Measurements from ENCODE around the gene PARP15. TPM values are rescaled to one million over a fixed set of nuclear protein-coding genes. Genes with fewer than 3 reads are reported as not detected.

Gene PARP15
- total RNA-seq, 1 experiment from 2014 or later: 0.15 TPM

DNA sequence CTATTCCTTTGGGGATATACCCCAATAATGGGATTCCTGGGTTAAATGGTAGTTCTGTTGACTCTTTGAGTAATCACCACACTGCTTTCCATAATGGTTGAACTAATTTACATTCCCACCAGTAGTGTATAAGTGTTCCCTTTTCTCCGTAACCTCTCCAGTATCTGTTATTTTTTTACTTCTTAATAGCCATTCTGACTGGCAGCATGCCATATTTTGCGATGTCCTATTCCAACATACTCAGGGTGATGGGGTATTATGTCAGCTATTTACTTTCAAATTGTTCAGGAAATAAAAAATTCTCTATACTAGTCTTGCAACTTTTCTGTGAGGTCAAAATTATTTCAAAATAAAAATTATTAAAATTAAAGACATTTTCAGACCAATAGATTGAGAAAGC lies 94.1 kb downstream of the PARP15 start (continued):
- no peak for TF ChIP-seq ZNF263 (CRISPR knock-in tag; IDR thresholded peaks at IDR 0.05; ENCODE audit: low read depth)

DNA sequence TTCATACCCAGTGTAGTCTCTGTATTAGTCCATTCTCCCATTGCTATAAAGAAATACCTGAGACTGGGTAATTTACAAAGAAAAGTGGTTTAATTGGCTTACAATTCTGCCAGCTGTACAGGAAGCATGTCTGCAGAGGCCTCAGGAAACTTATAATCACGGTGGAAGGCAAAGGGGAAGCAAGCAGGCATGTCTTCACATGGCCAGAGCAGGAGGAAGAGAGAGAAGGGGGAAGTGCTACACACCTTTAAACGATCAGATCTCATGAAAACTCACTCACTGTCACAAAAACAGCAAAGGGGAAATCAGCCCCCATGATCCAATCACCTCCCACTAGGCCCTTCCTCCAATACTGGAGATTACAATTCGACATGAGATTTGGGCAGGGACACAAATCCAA lies 96.9 kb downstream of the PARP15 start:
- ChIA-PET POLR2A (no interaction called here), CTCF (no interaction called here)
- no peak for DNase-seq (ENCODE audit: low spot score)
- Mint-ChIP-seq H3K27me3 (ENCODE audit: low read depth) (peaks cover 4% of the 10 kb centered on the region), H3K36me3 (no peaks in the 10 kb centered on the region), H3K4me3 (no peak overlapping the region), H3K4me1 (peaks cover 9% of the 10 kb centered on the region), H3K9me3 (no peaks in the 10 kb centered on the region; the same call in 1 of the 2 replicates), H3K27ac (no peak overlapping the region)
- TF ChIP-seq TEAD4 (CRISPR knock-in tag; IDR thresholded peaks at IDR 0.05) (no peak), CREM (CRISPR knock-in tag; IDR thresholded peaks at IDR 0.05) (no peak), HMGA2 (CRISPR knock-in tag; IDR thresholded peaks at IDR 0.05) (no peak)
- no peak for ATAC-seq

DNA sequence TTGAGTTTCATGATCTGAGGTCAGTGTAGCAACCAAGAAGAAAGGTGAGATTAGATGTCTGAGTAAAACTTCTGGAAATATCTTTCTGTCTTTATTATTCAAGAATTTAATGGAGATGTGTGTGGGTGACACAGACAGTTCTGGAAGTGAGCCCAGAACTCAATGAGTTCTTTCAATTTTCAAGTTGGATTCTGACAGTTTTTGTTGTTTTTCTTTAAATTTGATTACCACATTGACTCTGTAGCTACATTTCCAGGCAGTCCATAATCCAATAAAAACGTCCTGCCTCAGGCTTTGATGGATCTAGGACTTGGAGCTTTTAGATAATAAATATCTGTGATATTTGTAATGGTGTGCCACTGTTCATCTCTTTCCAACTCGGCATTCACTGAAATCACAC lies 99.3 kb downstream of the PARP15 start:
- CTCF ChIA-PET: no interaction called here
- Mint-ChIP-seq H3K27me3 (ENCODE audit: low read depth) (peaks cover 17% of the 10 kb centered on the region), H3K27ac (no peak overlapping the region), H3K4me3 (no peak overlapping the region), H3K36me3 (peaks cover under 1% of the 10 kb centered on the region), H3K4me1 (peaks cover 27% of the 10 kb centered on the region), H3K9me3 (peaks cover 1% of the 10 kb centered on the region)
- DNase-seq (ENCODE audit: low spot score): no peak
- ATAC-seq: no peak
- TF ChIP-seq NFYB (CRISPR knock-in tag; conservative IDR thresholded peaks at IDR 0.05; ENCODE audit: low read depth) (no peak), ATF1 (CRISPR knock-in tag; IDR thresholded peaks at IDR 0.05) (no peak), NFATC4 (CRISPR knock-in tag; IDR thresholded peaks at IDR 0.05) (no peak), SMAD3 (CRISPR knock-in tag; IDR thresholded peaks at IDR 0.05; ENCODE audit: borderline replicate concordance) (no peak), ZNF423 (CRISPR knock-in tag; IDR thresholded peaks at IDR 0.05) (no peak), NR2C2 (CRISPR knock-in tag; IDR thresholded peaks at IDR 0.05) (no peak), ESRRA (CRISPR knock-in tag; IDR thresholded peaks at IDR 0.05; ENCODE audit: borderline replicate concordance) (no peak), NR3C1 (CRISPR knock-in tag; conservative IDR thresholded peaks at IDR 0.05; ENCODE audit: low read depth) (no peak), ZNF219 (CRISPR knock-in tag; IDR thresholded peaks at IDR 0.05; ENCODE audit: borderline replicate concordance) (no peak), ZBTB21 (CRISPR knock-in tag; IDR thresholded peaks at IDR 0.05; ENCODE audit: borderline replicate concordance) (no peak), KAT7 (CRISPR knock-in tag; IDR thresholded peaks at IDR 0.05; ENCODE audit: borderline replicate concordance) (no peak), ETV6 (CRISPR knock-in tag; IDR thresholded peaks at IDR 0.05) (no peak)
- TF ChIP-seq, protein P1, sequence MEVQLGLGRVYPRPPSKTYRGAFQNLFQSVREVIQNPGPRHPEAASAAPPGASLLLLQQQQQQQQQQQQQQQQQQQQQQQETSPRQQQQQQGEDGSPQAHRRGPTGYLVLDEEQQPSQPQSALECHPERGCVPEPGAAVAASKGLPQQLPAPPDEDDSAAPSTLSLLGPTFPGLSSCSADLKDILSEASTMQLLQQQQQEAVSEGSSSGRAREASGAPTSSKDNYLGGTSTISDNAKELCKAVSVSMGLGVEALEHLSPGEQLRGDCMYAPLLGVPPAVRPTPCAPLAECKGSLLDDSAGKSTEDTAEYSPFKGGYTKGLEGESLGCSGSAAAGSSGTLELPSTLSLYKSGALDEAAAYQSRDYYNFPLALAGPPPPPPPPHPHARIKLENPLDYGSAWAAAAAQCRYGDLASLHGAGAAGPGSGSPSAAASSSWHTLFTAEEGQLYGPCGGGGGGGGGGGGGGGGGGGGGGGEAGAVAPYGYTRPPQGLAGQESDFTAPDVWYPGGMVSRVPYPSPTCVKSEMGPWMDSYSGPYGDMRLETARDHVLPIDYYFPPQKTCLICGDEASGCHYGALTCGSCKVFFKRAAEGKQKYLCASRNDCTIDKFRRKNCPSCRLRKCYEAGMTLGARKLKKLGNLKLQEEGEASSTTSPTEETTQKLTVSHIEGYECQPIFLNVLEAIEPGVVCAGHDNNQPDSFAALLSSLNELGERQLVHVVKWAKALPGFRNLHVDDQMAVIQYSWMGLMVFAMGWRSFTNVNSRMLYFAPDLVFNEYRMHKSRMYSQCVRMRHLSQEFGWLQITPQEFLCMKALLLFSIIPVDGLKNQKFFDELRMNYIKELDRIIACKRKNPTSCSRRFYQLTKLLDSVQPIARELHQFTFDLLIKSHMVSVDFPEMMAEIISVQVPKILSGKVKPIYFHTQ (CRISPR knock-in tag; IDR thresholded peaks at IDR 0.05): no peak
- TF ChIP-seq, protein P2, sequence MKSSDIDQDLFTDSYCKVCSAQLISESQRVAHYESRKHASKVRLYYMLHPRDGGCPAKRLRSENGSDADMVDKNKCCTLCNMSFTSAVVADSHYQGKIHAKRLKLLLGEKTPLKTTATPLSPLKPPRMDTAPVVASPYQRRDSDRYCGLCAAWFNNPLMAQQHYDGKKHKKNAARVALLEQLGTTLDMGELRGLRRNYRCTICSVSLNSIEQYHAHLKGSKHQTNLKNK (CRISPR knock-in tag; IDR thresholded peaks at IDR 0.05): no peak
- TF ChIP-seq, protein P3, sequence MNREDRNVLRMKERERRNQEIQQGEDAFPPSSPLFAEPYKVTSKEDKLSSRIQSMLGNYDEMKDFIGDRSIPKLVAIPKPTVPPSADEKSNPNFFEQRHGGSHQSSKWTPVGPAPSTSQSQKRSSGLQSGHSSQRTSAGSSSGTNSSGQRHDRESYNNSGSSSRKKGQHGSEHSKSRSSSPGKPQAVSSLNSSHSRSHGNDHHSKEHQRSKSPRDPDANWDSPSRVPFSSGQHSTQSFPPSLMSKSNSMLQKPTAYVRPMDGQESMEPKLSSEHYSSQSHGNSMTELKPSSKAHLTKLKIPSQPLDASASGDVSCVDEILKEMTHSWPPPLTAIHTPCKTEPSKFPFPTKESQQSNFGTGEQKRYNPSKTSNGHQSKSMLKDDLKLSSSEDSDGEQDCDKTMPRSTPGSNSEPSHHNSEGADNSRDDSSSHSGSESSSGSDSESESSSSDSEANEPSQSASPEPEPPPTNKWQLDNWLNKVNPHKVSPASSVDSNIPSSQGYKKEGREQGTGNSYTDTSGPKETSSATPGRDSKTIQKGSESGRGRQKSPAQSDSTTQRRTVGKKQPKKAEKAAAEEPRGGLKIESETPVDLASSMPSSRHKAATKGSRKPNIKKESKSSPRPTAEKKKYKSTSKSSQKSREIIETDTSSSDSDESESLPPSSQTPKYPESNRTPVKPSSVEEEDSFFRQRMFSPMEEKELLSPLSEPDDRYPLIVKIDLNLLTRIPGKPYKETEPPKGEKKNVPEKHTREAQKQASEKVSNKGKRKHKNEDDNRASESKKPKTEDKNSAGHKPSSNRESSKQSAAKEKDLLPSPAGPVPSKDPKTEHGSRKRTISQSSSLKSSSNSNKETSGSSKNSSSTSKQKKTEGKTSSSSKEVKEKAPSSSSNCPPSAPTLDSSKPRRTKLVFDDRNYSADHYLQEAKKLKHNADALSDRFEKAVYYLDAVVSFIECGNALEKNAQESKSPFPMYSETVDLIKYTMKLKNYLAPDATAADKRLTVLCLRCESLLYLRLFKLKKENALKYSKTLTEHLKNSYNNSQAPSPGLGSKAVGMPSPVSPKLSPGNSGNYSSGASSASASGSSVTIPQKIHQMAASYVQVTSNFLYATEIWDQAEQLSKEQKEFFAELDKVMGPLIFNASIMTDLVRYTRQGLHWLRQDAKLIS (CRISPR knock-in tag; IDR thresholded peaks at IDR 0.05; ENCODE audit: borderline replicate concordance): no peak
- TF ChIP-seq, protein P4, sequence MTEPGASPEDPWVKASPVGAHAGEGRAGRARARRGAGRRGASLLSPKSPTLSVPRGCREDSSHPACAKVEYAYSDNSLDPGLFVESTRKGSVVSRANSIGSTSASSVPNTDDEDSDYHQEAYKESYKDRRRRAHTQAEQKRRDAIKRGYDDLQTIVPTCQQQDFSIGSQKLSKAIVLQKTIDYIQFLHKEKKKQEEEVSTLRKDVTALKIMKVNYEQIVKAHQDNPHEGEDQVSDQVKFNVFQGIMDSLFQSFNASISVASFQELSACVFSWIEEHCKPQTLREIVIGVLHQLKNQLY (CRISPR knock-in tag; IDR thresholded peaks at IDR 0.05): no peak
- TF ChIP-seq, protein P5, sequence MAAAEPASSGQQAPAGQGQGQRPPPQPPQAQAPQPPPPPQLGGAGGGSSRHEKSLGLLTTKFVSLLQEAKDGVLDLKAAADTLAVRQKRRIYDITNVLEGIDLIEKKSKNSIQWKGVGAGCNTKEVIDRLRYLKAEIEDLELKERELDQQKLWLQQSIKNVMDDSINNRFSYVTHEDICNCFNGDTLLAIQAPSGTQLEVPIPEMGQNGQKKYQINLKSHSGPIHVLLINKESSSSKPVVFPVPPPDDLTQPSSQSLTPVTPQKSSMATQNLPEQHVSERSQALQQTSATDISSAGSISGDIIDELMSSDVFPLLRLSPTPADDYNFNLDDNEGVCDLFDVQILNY (CRISPR knock-in tag; IDR thresholded peaks at IDR 0.05): no peak
- POLR2A ChIA-PET: no interaction called here

All from WTC11 (cell line).